ENCODE measurements around the gene RASSF7.

The RASSF7 gene

DNA sequence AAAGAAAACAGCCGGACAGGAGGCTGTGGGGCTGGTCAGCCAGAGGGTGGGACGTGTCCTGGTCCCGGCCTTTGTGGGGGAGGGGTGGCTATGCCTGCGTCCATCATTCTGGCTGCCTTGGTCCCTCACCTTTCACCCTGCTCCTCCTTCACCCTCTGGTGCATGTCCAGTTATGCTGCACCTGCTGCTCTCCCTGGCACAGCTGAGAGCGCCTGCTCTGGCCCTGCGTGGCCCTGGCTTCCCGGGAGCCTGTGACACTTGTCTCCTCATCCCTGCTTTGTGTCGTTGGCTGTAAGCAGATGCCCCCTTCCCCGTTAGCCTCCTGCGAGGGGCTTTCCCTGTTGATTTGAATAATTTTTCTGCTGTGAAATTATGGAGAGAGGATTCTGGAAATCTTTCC lies 32.1 kb downstream of the RASSF7 start:
- in situ Hi-C loops (cut with MboI; ENCODE audit: low sequenced_read_pairs, unreplicated experiment) = no loop called here
- DNase-seq (ENCODE audit: low spot score) = no peak
- TF ChIP-seq, protein P1, sequence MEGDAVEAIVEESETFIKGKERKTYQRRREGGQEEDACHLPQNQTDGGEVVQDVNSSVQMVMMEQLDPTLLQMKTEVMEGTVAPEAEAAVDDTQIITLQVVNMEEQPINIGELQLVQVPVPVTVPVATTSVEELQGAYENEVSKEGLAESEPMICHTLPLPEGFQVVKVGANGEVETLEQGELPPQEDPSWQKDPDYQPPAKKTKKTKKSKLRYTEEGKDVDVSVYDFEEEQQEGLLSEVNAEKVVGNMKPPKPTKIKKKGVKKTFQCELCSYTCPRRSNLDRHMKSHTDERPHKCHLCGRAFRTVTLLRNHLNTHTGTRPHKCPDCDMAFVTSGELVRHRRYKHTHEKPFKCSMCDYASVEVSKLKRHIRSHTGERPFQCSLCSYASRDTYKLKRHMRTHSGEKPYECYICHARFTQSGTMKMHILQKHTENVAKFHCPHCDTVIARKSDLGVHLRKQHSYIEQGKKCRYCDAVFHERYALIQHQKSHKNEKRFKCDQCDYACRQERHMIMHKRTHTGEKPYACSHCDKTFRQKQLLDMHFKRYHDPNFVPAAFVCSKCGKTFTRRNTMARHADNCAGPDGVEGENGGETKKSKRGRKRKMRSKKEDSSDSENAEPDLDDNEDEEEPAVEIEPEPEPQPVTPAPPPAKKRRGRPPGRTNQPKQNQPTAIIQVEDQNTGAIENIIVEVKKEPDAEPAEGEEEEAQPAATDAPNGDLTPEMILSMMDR (IDR thresholded peaks at IDR 0.05; ENCODE audit: borderline replicate concordance, control extremely low read depth, extremely low read depth, insufficient read depth, missing control alignments) = no peak

DNA sequence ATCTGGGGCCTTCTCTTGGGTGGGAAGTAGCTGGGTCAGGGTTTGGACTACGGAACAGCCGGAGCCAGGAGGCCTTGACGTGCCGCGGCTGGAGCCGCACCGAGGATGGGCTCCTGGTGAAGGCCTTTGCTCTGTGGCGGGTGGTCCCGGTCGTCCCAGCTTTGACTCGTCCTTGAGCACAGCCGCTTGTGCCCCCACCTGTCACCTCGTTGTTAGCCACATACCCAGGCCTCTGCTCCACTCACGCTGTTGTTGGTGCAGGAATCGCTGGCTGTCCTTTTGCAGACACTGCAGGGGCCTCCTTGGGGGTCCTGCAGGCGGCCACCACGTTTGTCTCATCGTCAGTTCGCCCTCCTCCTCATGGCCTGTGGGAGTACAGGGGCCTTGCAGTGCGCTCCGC lies 32.6 kb downstream of the RASSF7 start:
- TF ChIP-seq, protein P1 (IDR thresholded peaks at IDR 0.05; ENCODE audit: borderline replicate concordance, control extremely low read depth, extremely low read depth, insufficient read depth, missing control alignments) = no peak
- DNase-seq (ENCODE audit: low spot score) = no peak
- in situ Hi-C loops (cut with MboI; ENCODE audit: low sequenced_read_pairs, unreplicated experiment) = no loop called here

DNA sequence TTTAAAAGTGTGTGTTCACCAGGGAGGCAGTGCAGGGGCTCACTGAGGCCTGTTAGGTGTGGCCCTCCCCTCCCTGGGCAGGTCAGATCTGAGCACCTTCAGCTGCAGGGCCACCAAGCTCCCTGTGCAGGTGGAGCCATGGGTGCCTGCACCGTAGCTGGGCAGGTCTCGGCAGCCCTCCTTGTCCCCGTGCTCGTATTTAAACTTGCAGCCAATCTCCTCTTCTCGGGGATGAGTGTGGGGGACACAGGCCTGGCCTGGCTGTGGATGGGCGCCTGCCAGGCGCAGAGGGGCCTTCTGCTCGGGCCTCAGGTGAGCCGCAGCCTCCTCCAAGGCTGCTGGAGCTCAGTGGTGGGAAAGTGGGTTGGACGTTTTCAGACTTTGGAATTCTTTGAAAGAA lies 34.6 kb downstream of the RASSF7 start:
- no peak for DNase-seq (ENCODE audit: low spot score)
- in situ Hi-C loops (cut with MboI; ENCODE audit: low sequenced_read_pairs, unreplicated experiment) = no loop called here
- TF ChIP-seq, protein P1 (IDR thresholded peaks at IDR 0.05; ENCODE audit: borderline replicate concordance, control extremely low read depth, extremely low read depth, insufficient read depth, missing control alignments) = no peak

DNA sequence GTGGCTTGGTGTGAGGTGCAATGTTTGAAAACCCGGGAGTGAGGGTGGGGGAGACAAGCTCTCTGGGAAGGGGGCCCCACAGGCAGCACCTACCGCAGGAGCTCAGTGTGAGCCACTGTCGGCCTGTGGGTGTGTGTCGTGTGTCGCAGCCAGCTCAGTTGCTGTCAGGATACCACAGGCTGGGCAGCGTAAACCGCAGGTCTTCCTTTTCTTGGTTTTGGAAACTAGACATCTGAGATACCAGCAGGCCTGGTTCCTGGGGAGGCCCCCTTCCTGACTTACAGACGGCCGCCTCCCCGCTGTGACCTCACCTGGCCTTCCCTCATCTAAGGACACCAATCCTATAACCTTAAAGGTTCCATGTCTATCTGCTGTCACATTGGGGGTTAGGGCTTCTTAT lies 35.6 kb downstream of the RASSF7 start:
- no peak for DNase-seq (ENCODE audit: low spot score)
- in situ Hi-C loops (cut with MboI; ENCODE audit: low sequenced_read_pairs, unreplicated experiment) = no loop called here
- TF ChIP-seq, protein P1 (IDR thresholded peaks at IDR 0.05; ENCODE audit: borderline replicate concordance, control extremely low read depth, extremely low read depth, insufficient read depth, missing control alignments) = no peak

DNA sequence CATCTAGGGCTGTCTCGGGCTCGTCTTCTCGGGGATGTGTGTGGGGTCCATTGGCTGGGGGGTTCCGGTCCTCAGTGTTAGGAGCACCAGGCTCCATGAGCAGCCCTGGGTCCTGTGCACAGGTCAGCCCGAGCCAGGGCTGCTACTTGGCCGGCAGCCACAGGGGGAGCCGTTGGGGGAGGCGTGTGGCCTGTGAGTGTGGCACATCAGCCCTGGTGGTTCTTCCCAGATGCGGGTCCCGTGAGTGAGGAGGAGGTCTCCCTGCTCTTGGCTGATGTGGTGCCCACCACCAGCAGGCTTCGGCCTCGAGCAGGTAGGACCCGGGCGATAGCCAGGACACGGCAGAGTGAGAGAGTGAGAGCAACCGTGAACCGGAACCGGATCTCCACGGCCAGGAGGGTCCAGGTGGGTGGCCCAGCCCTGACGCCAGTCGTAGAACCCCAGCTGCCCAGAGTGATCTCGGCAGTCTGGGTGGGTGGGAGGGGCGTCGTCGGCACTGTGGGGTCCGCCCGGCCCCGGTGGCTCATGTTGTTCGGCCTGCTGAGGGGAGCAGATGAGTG lies 36.5 kb downstream of the RASSF7 start:
- in situ Hi-C loops (cut with MboI; ENCODE audit: low sequenced_read_pairs, unreplicated experiment) = no loop called here
- no peak for DNase-seq (ENCODE audit: low spot score)
- TF ChIP-seq, protein P1 (IDR thresholded peaks at IDR 0.05; ENCODE audit: borderline replicate concordance, control extremely low read depth, extremely low read depth, insufficient read depth, missing control alignments) = no peak

DNA sequence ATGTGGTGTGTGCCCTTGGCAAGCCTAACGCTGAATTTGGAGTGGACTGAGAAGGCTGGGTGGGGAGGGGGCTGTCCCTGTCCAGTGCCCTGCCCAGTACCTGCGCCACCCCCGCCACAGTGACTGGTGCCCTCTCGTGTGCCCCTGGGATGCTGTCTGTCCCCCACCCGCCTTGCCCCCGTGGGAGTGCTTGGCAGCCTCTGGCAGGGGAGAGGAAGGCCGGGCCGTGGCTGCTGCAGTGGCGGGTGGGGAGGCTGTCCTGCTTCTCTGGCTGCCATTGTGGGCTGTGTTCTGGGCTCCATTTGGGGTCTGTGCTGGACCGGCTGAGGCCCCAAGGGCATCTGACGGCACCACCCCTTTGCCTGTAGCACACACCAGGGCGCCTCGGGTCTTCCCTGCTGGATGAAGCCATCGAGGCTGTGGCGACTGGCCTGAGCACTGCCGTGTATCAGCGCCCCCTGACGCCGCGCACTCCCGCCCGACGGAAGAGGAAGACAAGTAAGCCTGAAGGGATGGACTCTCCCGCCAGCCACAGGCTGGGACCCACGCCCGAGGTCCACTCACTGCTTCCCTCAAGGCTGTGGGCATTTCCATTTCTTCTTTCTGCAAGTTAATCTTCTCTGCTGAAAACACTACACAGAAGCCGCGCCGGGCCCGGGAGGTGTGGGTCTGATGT lies 37.4 kb downstream of the RASSF7 start:
- TF ChIP-seq, protein P1 (IDR thresholded peaks at IDR 0.05; ENCODE audit: borderline replicate concordance, control extremely low read depth, extremely low read depth, insufficient read depth, missing control alignments) = no peak
- in situ Hi-C loops (cut with MboI; ENCODE audit: low sequenced_read_pairs, unreplicated experiment) = no loop called here
- DNase-seq (ENCODE audit: low spot score) = no peak

Measured in GM13976 (cell line).